Measurements from ENCODE around the gene TMEM128. TPM values are rescaled to one million over a fixed set of nuclear protein-coding genes. Genes with fewer than 3 reads are reported as not detected.

The TMEM128 gene
- total and polyA plus RNA-seq, 2 of the 13 experiments (the other 11 are each of a cell fraction or from before 2014, with no cell fraction given), result 19.4 to 27.9 TPM

- TF ChIP-seq CTCF (CRISPR knock-in tag; IDR thresholded peaks at IDR 0.05), result peak; percentile 70
- peak; percentile 3; the same call in 1 of the 2 replicates for TF ChIP-seq MED1 (CRISPR knock-in tag; IDR thresholded peaks at IDR 0.05)
- 0 out of 4 replicates have a peak, but pooled peaks of 1 of the 2 experiments have one; percentile 32 for TF ChIP-seq HMGXB4 (CRISPR knock-in tag; IDR thresholded peaks at IDR 0.05; ENCODE audit: borderline replicate concordance in 1 of 2, low read depth in 1 of 2)
- no peak for TF ChIP-seq BCLAF1 (IDR thresholded peaks at IDR 0.05)
- no peak for TF ChIP-seq JUN (CRISPR knock-in tag; IDR thresholded peaks at IDR 0.05)
- TF ChIP-seq ZNF441 (CRISPR knock-in tag; IDR thresholded peaks at IDR 0.05; ENCODE audit: borderline replicate concordance), result no peak
- TF ChIP-seq MED13 (CRISPR knock-in tag; IDR thresholded peaks at IDR 0.05), result no peak
- peak; percentile 88 for TF ChIP-seq ZNF460 (CRISPR knock-in tag; IDR thresholded peaks at IDR 0.05; ENCODE audit: borderline replicate concordance)
These were observed 12.2 kb upstream of the TMEM128 start (continued) for GRCh38 chr4:4260185-4260751.

Measured in HepG2 (cell line).